Measurements from ENCODE around the gene LMNA. TPM values are rescaled to one million over a fixed set of nuclear protein-coding genes. Genes with fewer than 3 reads are reported as not detected.

The LMNA gene
- total and polyA plus RNA-seq, 2 of the 4 experiments (the other 2 are of a cell fraction): 563 to 755 TPM

DNA sequence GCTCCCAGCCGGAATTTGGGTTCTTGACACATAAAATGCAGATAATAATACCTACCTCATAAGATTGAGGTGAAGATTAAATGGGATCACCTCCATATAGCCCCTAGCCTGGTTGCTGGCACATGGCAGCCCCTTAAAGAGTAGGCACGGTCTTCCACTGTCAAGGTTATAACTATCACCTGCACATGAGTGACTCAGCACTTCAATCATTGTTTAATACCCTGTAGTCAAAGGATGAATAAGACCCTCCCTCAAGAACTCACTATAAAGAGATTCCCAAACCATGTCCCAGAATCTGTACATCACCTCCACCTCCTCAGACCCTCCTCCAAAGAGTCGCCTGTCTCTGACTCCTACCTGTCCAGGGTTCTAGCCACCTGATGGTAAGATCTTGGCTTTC lies 6.5 kb upstream of the LMNA start:
- Histone ChIP-seq H3K18ac (ENCODE audit: low read depth, low read length) (no peak overlapping the region), H3K4ac (ENCODE audit: low read depth, low read length) (no peak overlapping the region), H2BK20ac (ENCODE audit: low read depth, low read length) (no peak overlapping the region), H2BK120ac (ENCODE audit: low read depth, low read length) (no peak overlapping the region), H3K56ac (ENCODE audit: extremely low read depth, insufficient read depth, low read length) (no peak overlapping the region), H3K9me3 (ENCODE audit: control insufficient read depth, insufficient read depth, low read length) (no peaks in the 10 kb centered on the region), H3K4me2 (ENCODE audit: low read depth, low read length) (no peak overlapping the region), H3K9ac (ENCODE audit: low read depth, low read length) (no peak overlapping the region), H4K20me1 (ENCODE audit: insufficient read depth, low read length) (no peaks in the 10 kb centered on the region), H4K8ac (ENCODE audit: low read depth in 2 of 2, low read length in 2 of 2) (no peak overlapping the region), H3K4me1 (ENCODE audit: control insufficient read depth, insufficient read depth, low read length) (peaks cover 33% of the 10 kb centered on the region), H4K5ac (ENCODE audit: low read depth, low read length) (no peak overlapping the region), H2AK5ac (ENCODE audit: low read depth, low read length) (no peak overlapping the region), H2BK5ac (ENCODE audit: low read depth, low read length, poor library complexity, severe bottlenecking) (no peak overlapping the region), H2AFZ (replicated peaks; ENCODE audit: low read length, poor library complexity) (no peak overlapping the region), H3K79me1 (ENCODE audit: low read depth in 1 of 2, low read length in 2 of 2) (peaks cover 11 to 60% of the 10 kb centered on the region in 2 experiments), H2AK9ac (replicated peaks; ENCODE audit: low read depth, low read length, poor library complexity) (peak overlapping the region; percentile 12), H3K9me1 (ENCODE audit: insufficient read depth, low read length) (peaks cover 22% of the 10 kb centered on the region), H2BK15ac (ENCODE audit: low read depth, low read length) (0 out of 3 replicates have a peak overlapping the region, but pooled peaks have one; percentile 11), H3K23ac (ENCODE audit: low read depth, low read length) (no peak overlapping the region), H3K4me3 (ENCODE audit: insufficient read depth, low read depth, low read length) (no peak overlapping the region), H3K27ac (ENCODE audit: insufficient read depth, low read length) (no peak overlapping the region), H3K27me3 (ENCODE audit: control insufficient read depth, insufficient read depth, low read length) (no peaks in the 10 kb centered on the region), H3K14ac (replicated peaks; ENCODE audit: low read depth, low read length) (no peak overlapping the region), H4K91ac (ENCODE audit: insufficient read depth, low read depth, low read length) (no peak overlapping the region), H3K36me3 (ENCODE audit: control insufficient read depth, insufficient read depth, low read length) (no peaks in the 10 kb centered on the region)
- dilution Hi-C loops (cut with HindIII; ENCODE audit: low sequenced_read_pairs, unreplicated experiment): no loop called here
- intact Hi-C loops (cut with micrococcal nuclease): no loop called here
- 80% methylated on average over 1 of the region's 3 CpGs; no CpG with 5 or more reads in 1 of the 2 experiments for WGBS, 2 experiments (ENCODE audit: extremely low coverage in 2 of 2, insufficient read length in 1 of 2)
- TF ChIP-seq POLR2A (IDR thresholded peaks at IDR 0.05; ENCODE audit: low read depth, low read length): 0 out of 2 replicates have a peak, but pooled peaks have one; percentile 15
- TF ChIP-seq, protein P1, sequence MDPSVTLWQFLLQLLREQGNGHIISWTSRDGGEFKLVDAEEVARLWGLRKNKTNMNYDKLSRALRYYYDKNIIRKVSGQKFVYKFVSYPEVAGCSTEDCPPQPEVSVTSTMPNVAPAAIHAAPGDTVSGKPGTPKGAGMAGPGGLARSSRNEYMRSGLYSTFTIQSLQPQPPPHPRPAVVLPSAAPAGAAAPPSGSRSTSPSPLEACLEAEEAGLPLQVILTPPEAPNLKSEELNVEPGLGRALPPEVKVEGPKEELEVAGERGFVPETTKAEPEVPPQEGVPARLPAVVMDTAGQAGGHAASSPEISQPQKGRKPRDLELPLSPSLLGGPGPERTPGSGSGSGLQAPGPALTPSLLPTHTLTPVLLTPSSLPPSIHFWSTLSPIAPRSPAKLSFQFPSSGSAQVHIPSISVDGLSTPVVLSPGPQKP (IDR thresholded peaks at IDR 0.05; ENCODE audit: borderline replicate concordance, low read depth, low read length): no peak
- ChIA-PET CTCF (no interaction called here), POLR2A (ENCODE audit: unreplicated experiment) (no interaction called here)
- in situ Hi-C loops (cut with MboI; ENCODE audit: low sequenced_read_pairs): no loop called here
- BruUV-seq (replicated peaks): no TSS peak
- DNase-seq (no peak), ATAC-seq (ENCODE audit: low read depth) (no peak)
